ENCODE data around the gene DUOX2.

GRCh38 chr15:45102226-45102625, 11.7 kb downstream of the DUOX2 start:
- TF ChIP-seq, protein P1, sequence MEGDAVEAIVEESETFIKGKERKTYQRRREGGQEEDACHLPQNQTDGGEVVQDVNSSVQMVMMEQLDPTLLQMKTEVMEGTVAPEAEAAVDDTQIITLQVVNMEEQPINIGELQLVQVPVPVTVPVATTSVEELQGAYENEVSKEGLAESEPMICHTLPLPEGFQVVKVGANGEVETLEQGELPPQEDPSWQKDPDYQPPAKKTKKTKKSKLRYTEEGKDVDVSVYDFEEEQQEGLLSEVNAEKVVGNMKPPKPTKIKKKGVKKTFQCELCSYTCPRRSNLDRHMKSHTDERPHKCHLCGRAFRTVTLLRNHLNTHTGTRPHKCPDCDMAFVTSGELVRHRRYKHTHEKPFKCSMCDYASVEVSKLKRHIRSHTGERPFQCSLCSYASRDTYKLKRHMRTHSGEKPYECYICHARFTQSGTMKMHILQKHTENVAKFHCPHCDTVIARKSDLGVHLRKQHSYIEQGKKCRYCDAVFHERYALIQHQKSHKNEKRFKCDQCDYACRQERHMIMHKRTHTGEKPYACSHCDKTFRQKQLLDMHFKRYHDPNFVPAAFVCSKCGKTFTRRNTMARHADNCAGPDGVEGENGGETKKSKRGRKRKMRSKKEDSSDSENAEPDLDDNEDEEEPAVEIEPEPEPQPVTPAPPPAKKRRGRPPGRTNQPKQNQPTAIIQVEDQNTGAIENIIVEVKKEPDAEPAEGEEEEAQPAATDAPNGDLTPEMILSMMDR (IDR thresholded peaks at IDR 0.05), result no peak
- TF ChIP-seq POLR2A (IDR thresholded peaks at IDR 0.05), result no peak

Data from esophagus squamous epithelium (tissue), 4 donors.